Embryonic facial prominence (tissue), 1 donor: ENCODE results near the gene PDE1A.

Source experiments
- DNase-seq: peaks from one replicate; pipeline ENCODE4 v3.0.0-alpha.2; 2016; ENCODE audit errors: extremely low spot score

PDE1A gene

GRCh38 chr2:182359027-182359989 lies 67.5 kb downstream of the PDE1A start:
- DNase-seq: no peak

GRCh38 chr2:182358601-182359000 lies 68.2 kb downstream of the PDE1A start:
- no peak for DNase-seq

- no peak for DNase-seq
Observed at GRCh38 chr2:182355815-182356214, 71.0 kb downstream of the PDE1A start.

- DNase-seq: no peak
Observed at GRCh38 chr2:182351427-182351826, 75.4 kb downstream of the PDE1A start.

- no peak for DNase-seq
Observed at GRCh38 chr2:182349268-182349667, 77.6 kb downstream of the PDE1A start.

- no peak for DNase-seq
Observed at GRCh38 chr2:182345384-182345783, 81.5 kb downstream of the PDE1A start.

- no peak for DNase-seq
Observed at GRCh38 chr2:182330451-182331305, 96.2 kb downstream of the PDE1A start.

GRCh38 chr2:182324665-182325064 lies 102.2 kb downstream of the PDE1A start:
- DNase-seq: no peak

- no peak for DNase-seq
Observed at GRCh38 chr2:182321096-182321495, 105.7 kb downstream of the PDE1A start.

- no peak for DNase-seq
Observed at GRCh38 chr2:182319556-182320505, 107.0 kb downstream of the PDE1A start.

- no peak for DNase-seq
Observed at GRCh38 chr2:182318466-182319220, 108.2 kb downstream of the PDE1A start.

- no peak for DNase-seq
Observed at GRCh38 chr2:182316950-182317349, 109.9 kb downstream of the PDE1A start.

GRCh38 chr2:182302972-182303371 lies 123.9 kb downstream of the PDE1A start:
- DNase-seq: no peak

GRCh38 chr2:182302174-182302573 lies 124.7 kb downstream of the PDE1A start:
- no peak for DNase-seq

- no peak for DNase-seq
Observed at GRCh38 chr2:182301093-182301492, 125.7 kb downstream of the PDE1A start.

- DNase-seq: no peak
Observed at GRCh38 chr2:182300608-182301007, 126.2 kb downstream of the PDE1A start.

- DNase-seq: no peak
Observed at GRCh38 chr2:182299632-182300031, 127.2 kb downstream of the PDE1A start.

- DNase-seq: no peak
Observed at GRCh38 chr2:182298456-182298855, 128.4 kb downstream of the PDE1A start.

GRCh38 chr2:182291296-182291695 lies 135.5 kb downstream of the PDE1A start:
- no peak for DNase-seq

GRCh38 chr2:182283512-182283911 lies 143.3 kb downstream of the PDE1A start:
- no peak for DNase-seq

- no peak for DNase-seq
Observed at GRCh38 chr2:182281276-182281675, 145.6 kb downstream of the PDE1A start.
